Activated T-helper 1 cell treated with anti-CD3 and anti-CD28 coated beads, Interleukin-12 subunit alpha, Interleukin-12 subunit beta, Interleukin-2, Interleukin-4 antibody, amounts not matched to agents 30 ng/mL and 10 ng/mL and 1 ng/mL, durations not matched to agents 14 hours and 24 hours and 36 hours (primary cell): ENCODE measurements around the gene SLC37A1. TPM values are rescaled to one million over a fixed set of nuclear protein-coding genes. Genes with fewer than 3 reads are reported as not detected.

ENCODE experiments used
- DNase-seq: peaks from one replicate; pipeline ENCODE4 v3.0.0; 2021; ENCODE audit warnings: low spot score
- H3K27ac Mint-ChIP-seq: one replicate; pipeline ENCODE4 v1.8.0; 2021; ENCODE audit warnings: mild to moderate bottlenecking, mixed read lengths
- H3K27me3 Mint-ChIP-seq: one replicate; pipeline ENCODE4 v1.8.0; 2022; ENCODE audit warnings: mild to moderate bottlenecking, moderate library complexity, mixed read lengths; ENCODE audit not compliant: insufficient read depth
- H3K36me3 Mint-ChIP-seq: one replicate; pipeline ENCODE4 v1.8.0; 2021; ENCODE audit warnings: low read depth, mixed read lengths
- H3K4me1 Mint-ChIP-seq: one replicate; pipeline ENCODE4 v1.8.0; 2021; ENCODE audit warnings: low read depth, mixed read lengths
- H3K4me3 Mint-ChIP-seq: one replicate; pipeline ENCODE4 v1.8.0; 2021; ENCODE audit warnings: mild to moderate bottlenecking, moderate library complexity, mixed read lengths
- H3K9me3 Mint-ChIP-seq: one replicate; pipeline ENCODE4 v1.8.0; 2021; ENCODE audit warnings: mixed read lengths
- intact Hi-C: fragments of 100-400 bp; cut with micrococcal nuclease; formaldehyde crosslinking; loops from one replicate; pipeline ENCODE4 v1.15.1; 2024
- total RNA-seq: library from RNA; stranded (reverse); gene quantifications from 2 replicates; pipeline ENCODE4 v1.2.3, GENCODE V29; 2022

SLC37A1 gene
- total RNA-seq, 1 donor from 2014 or later, result 25.0 TPM

DNA sequence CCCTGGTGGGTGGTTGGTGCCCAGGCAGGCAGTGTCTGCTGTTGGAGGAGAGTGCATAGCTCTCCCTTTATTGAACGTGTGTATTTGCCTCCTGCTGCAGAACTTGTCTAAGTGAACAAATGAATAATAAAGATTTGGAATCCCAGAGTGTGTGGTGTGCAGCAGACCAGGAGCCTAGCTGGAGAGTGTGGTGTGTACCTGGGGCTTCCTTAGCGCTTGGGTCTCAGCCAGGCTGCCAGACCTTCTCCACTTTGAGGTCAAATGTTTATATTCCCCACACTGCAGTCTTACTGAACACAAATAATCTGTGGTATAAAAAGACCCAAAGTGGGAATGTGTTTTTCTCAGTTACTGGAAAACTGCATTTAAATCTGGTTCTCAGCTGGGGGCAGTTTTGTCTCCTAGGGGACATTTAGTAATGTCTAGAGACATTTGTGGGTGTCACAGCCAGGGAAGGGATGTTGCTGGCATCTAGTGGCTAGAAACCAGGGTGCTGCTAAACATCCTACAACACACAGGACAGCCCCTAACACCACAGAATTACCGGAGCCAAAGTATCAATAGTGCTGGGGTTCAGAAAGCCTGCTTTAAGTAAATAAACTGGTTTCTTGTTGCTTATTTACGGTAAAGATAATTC is 23.6 kb downstream of the SLC37A1 start:
- DNase-seq, result no peak
- no peaks in the 10 kb centered on the region for H3K27me3 Mint-ChIP-seq
- intact Hi-C loops, result loop anchor here (1.0 kb wide), 1 partner anchor 70 kb away; no protein-coding TSS in a partner anchor

GRCh38 chr21:42538479-42539275 is 25.0 kb downstream of the SLC37A1 start:
- no peak for DNase-seq
- intact Hi-C loops, result no loop called here
- H3K4me1 Mint-ChIP-seq, result no peaks in the 10 kb centered on the region

More for the DNA sequence above, 23.6 kb downstream of the SLC37A1 start:
- no peak overlapping the region for H3K4me3 Mint-ChIP-seq
- H3K36me3 Mint-ChIP-seq, result peaks cover 8% of the 10 kb centered on the region
- H3K9me3 Mint-ChIP-seq, result no peaks in the 10 kb centered on the region
- H3K27ac Mint-ChIP-seq, result no peak overlapping the region
- H3K4me1 Mint-ChIP-seq, result no peaks in the 10 kb centered on the region

DNA sequence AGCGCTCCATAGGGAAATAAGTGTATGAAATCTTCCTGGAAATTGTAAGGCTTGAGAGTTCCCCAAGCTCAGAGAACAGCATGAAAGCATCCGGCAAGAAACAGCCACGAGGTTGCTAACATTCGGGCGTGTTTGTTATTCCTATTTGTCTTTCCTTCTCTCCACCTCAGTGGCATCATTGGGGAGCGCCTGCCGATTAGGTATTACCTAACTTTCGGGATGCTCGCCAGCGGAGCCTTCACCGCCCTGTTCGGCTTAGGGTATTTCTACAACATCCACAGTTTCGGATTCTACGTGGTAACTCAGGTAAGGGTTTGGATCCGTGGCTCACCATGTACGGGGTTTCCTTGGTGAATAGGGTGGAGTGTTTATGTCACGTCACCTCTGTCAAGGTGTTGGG is 25.7 kb downstream of the SLC37A1 start:
- Mint-ChIP-seq H3K36me3 (peaks cover 7% of the 10 kb centered on the region), H3K4me1 (no peaks in the 10 kb centered on the region), H3K27ac (no peak overlapping the region), H3K27me3 (no peaks in the 10 kb centered on the region), H3K4me3 (no peak overlapping the region), H3K9me3 (no peaks in the 10 kb centered on the region)
- intact Hi-C loops, result no loop called here
- DNase-seq, result no peak

More at GRCh38 chr21:42538479-42539275, 25.0 kb downstream of the SLC37A1 start:
- no peaks in the 10 kb centered on the region for H3K27me3 Mint-ChIP-seq
- H3K9me3 Mint-ChIP-seq, result no peaks in the 10 kb centered on the region
- no peak overlapping the region for H3K4me3 Mint-ChIP-seq
- no peak overlapping the region for H3K27ac Mint-ChIP-seq
- peaks cover 7% of the 10 kb centered on the region for H3K36me3 Mint-ChIP-seq

DNA sequence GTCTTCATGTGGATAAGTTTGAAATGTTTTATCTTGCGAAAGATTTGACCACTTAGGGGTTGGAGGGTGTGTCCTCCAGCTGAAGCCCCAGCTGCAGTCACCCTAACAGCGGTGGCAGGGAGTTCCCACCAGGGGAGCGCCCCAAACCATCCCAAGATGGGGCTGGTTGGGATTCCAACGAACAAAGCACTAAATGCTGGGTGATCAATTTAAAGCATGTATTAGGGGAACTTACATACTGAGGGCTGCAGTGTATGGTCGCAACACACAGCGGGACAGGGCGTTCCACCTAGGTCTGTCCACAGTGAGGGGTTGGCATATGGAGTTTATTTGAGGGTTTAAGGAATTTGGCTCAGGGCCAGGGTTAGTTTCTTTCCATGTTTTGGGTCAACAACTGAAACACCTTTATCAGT is 26.3 kb downstream of the SLC37A1 start:
- H3K27ac Mint-ChIP-seq, result no peak overlapping the region
- H3K4me1 Mint-ChIP-seq, result peaks cover 3% of the 10 kb centered on the region
- peaks cover 7% of the 10 kb centered on the region for H3K36me3 Mint-ChIP-seq
- H3K27me3 Mint-ChIP-seq, result no peaks in the 10 kb centered on the region
- intact Hi-C loops, result no loop called here
- H3K4me3 Mint-ChIP-seq, result no peak overlapping the region
- no peaks in the 10 kb centered on the region for H3K9me3 Mint-ChIP-seq
- DNase-seq, result no peak

- Mint-ChIP-seq H3K36me3 (peaks cover 6% of the 10 kb centered on the region), H3K4me1 (peaks cover 8% of the 10 kb centered on the region), H3K4me3 (no peak overlapping the region), H3K27me3 (no peaks in the 10 kb centered on the region), H3K9me3 (no peaks in the 10 kb centered on the region), H3K27ac (no peak overlapping the region)
- no peak for DNase-seq
- intact Hi-C loops, result no loop called here
These were observed 26.7 kb downstream of the SLC37A1 start for GRCh38 chr21:42540396-42540795.

DNA sequence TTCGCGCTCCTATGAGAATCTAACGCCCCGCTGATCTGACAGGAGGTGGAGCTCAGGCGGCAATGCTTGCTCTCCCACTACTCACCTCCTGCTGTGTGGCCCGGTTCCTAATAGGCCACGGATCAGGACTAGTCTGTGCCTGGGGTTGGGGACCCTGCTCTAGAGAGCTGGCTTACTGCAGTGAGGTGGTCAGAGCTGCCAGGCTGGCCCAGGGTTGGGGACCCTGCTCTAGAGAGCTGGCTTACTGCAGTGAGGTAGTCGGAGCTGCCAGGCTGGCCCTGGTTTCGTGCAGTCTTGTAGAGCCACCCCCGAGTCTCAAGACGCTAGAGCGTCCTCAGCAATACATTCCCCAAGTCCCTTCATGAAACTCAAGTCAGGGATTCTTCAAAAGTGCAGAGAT is 27.5 kb downstream of the SLC37A1 start:
- no peaks in the 10 kb centered on the region for H3K27me3 Mint-ChIP-seq
- no peak overlapping the region for H3K27ac Mint-ChIP-seq
- H3K4me3 Mint-ChIP-seq, result no peak overlapping the region
- peaks cover 9% of the 10 kb centered on the region for H3K4me1 Mint-ChIP-seq
- DNase-seq, result no peak
- no peaks in the 10 kb centered on the region for H3K9me3 Mint-ChIP-seq
- intact Hi-C loops, result no loop called here
- H3K36me3 Mint-ChIP-seq, result peaks cover 6% of the 10 kb centered on the region

DNA sequence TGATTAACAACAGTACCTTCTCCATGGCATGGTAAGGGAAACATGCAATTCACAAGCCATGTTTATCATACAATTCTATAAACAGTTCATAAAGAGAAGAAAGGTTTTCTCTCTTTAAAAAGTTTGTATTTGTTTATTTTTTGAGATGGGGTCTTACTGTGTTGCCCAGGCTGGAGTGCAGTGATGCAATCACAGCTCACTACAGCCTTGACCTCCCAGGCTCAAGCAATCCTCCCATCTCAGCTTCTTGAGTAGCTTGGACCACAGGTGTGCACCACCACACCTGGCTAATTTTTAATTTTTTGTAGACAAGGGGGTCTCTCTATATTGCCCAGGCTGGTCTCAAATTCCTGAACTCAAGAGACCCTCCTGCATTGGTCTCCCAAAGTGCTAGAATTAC is 28.0 kb downstream of the SLC37A1 start:
- DNase-seq, result no peak
- Mint-ChIP-seq H3K27ac (no peak overlapping the region), H3K27me3 (no peaks in the 10 kb centered on the region), H3K4me1 (peaks cover 9% of the 10 kb centered on the region), H3K4me3 (no peak overlapping the region), H3K9me3 (no peaks in the 10 kb centered on the region), H3K36me3 (peaks cover 6% of the 10 kb centered on the region)
- intact Hi-C loops, result no loop called here

DNA sequence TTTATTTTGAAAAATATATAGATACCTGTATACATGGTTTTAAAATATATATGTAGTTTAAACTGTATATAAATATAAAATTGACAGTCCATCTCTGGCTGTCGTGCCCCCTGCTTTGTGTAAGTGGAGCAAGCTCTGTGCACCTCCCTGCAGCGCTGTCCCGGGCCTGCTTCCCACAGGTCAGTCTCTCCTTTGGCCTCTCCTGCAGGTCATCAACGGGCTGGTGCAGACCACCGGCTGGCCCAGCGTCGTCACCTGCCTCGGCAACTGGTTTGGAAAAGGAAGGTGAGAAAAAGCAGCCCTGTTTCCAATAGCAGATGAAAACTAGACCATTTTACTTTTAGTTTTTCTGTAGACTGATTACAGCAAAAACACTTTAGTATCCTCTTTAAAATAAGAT is 28.5 kb downstream of the SLC37A1 start:
- H3K4me1 Mint-ChIP-seq, result peaks cover 9% of the 10 kb centered on the region
- DNase-seq, result no peak
- H3K9me3 Mint-ChIP-seq, result no peaks in the 10 kb centered on the region
- no peaks in the 10 kb centered on the region for H3K27me3 Mint-ChIP-seq
- H3K4me3 Mint-ChIP-seq, result no peak overlapping the region
- H3K27ac Mint-ChIP-seq, result no peak overlapping the region
- intact Hi-C loops, result no loop called here
- peaks cover 6% of the 10 kb centered on the region for H3K36me3 Mint-ChIP-seq

DNA sequence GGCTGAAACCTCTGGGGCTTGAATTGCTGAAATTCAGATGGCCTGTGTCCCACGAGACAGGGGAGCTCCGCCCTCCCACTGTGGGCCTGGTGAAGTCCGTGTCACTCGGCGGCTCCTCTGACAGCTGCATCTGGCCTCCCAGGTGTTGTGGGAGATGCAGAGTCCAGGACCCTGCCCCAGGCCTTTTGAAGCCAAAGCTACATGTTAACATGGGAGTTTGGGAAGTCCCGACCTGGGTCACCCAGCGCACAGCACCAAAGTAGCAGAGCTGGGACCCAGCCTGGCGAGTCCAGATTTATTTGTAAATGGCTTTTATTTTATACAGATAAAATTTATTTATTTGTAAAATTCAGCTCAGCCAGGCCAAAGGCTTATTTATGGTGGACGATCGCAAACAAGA is 28.9 kb downstream of the SLC37A1 start:
- Mint-ChIP-seq H3K36me3 (peaks cover 8% of the 10 kb centered on the region), H3K4me3 (no peak overlapping the region), H3K27ac (no peak overlapping the region), H3K4me1 (peaks cover 9% of the 10 kb centered on the region), H3K9me3 (no peaks in the 10 kb centered on the region), H3K27me3 (no peaks in the 10 kb centered on the region)
- no peak for DNase-seq
- intact Hi-C loops, result no loop called here

- DNase-seq, result no peak
- no peak overlapping the region for H3K27ac Mint-ChIP-seq
- H3K4me3 Mint-ChIP-seq, result no peak overlapping the region
- intact Hi-C loops, result no loop called here
- H3K9me3 Mint-ChIP-seq, result no peaks in the 10 kb centered on the region
- no peaks in the 10 kb centered on the region for H3K27me3 Mint-ChIP-seq
- H3K4me1 Mint-ChIP-seq, result peaks cover 9% of the 10 kb centered on the region
- peaks cover 13% of the 10 kb centered on the region for H3K36me3 Mint-ChIP-seq
These were observed 29.6 kb downstream of the SLC37A1 start for GRCh38 chr21:42543106-42543847.

GRCh38 chr21:42544544-42544943 is 30.9 kb downstream of the SLC37A1 start:
- intact Hi-C loops, result no loop called here
- Mint-ChIP-seq H3K4me1 (peaks cover 9% of the 10 kb centered on the region), H3K4me3 (no peak overlapping the region), H3K36me3 (peaks cover 20% of the 10 kb centered on the region), H3K9me3 (no peaks in the 10 kb centered on the region), H3K27ac (peak overlapping the region; percentile 4), H3K27me3 (no peaks in the 10 kb centered on the region)
- no peak for DNase-seq

DNA sequence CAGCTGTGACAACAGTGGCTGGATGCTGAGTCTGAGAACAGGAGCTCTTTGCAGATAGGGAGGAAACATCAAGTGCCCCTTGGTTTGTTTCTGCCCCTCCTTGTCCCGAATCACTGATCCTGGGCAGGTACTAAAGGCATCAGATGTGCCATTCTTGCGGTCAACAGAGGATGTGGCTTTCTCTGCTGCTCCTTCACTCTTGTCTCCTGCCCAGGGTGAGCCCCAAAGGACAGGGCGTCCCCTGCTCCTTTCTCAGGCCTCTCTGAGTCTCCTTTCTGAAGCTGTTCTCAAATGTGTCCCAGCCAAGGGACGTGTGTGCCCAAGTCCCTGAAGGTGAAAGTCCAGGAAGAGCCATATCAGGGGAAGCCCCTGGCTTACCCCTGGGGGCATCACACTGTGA is 31.7 kb downstream of the SLC37A1 start:
- no peak for DNase-seq
- no peaks in the 10 kb centered on the region for H3K27me3 Mint-ChIP-seq

DNA sequence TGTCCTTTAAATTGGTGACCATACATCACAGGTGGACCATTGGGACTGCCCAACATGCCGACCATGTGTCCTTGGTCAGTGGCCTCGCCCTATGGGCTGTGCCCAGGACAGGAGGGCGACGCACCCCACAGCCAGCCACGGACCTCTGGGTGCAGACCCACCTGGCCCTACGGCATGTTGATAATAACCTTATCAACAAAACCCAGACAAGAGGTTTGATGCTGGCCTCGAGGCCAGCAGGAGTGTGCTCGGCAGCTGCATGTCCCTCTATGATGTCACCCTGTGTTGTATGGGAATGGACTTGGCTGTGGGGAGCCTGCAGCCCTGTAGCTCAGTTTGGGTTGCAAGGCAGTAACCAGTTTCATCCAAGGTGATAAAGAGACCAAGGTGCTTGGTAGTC is 32.1 kb downstream of the SLC37A1 start:
- Mint-ChIP-seq H3K4me1 (peaks cover 9% of the 10 kb centered on the region), H3K27me3 (no peaks in the 10 kb centered on the region), H3K27ac (no peak overlapping the region), H3K4me3 (no peak overlapping the region), H3K9me3 (no peaks in the 10 kb centered on the region), H3K36me3 (peaks cover 25% of the 10 kb centered on the region)
- intact Hi-C loops, result no loop called here
- no peak for DNase-seq

More for the DNA sequence above, 31.7 kb downstream of the SLC37A1 start:
- peaks cover 25% of the 10 kb centered on the region for H3K36me3 Mint-ChIP-seq
- peaks cover 9% of the 10 kb centered on the region for H3K4me1 Mint-ChIP-seq
- no peak overlapping the region for H3K4me3 Mint-ChIP-seq
- no peaks in the 10 kb centered on the region for H3K9me3 Mint-ChIP-seq
- intact Hi-C loops, result no loop called here
- no peak overlapping the region for H3K27ac Mint-ChIP-seq
